ENCODE measurements around the gene ST3GAL5.

GRCh38 chr2:85847051-85847588 is 41.7 kb downstream of the ST3GAL5 start:
- TF ChIP-seq CTCF (IDR thresholded peaks at IDR 0.05) (no peak), POLR2A (IDR thresholded peaks at IDR 0.05) (no peak)
